K562 (cell line): ENCODE data around the gene THEM4. TPM values are rescaled to one million over a fixed set of nuclear protein-coding genes. Genes with fewer than 3 reads are reported as not detected.

Source experiments
- EHMT2 ChIP-seq: fragments of 450-650 bp; IDR thresholded peaks from 2 replicates; pipeline ENCODE4 v1.6.1; 2018; ENCODE audit warnings: antibody characterized with exemption
- ERF ChIP-seq: fragments of 450-650 bp; formaldehyde crosslinking; IDR thresholded peaks from 2 replicates; pipeline ENCODE4 v1.4.0; 2020; ENCODE audit warnings: mild to moderate bottlenecking, mixed read lengths
- HDAC2 ChIP-seq: fragments of 450-650 bp; IDR thresholded peaks from 2 replicates; pipeline ENCODE4 v1.6.1; 2016; ENCODE audit warnings: mild to moderate bottlenecking
- HES1 ChIP-seq: fragments of 450-650 bp; IDR thresholded peaks from 2 replicates; pipeline ENCODE4 v1.6.1; 2016; ENCODE audit warnings: low read depth, mild to moderate bottlenecking, moderate library complexity
- NR2F6 ChIP-seq: fragments of 450-650 bp; formaldehyde crosslinking; IDR thresholded peaks from 2 replicates; pipeline ENCODE4 v1.4.0; 2020; ENCODE audit warnings: mild to moderate bottlenecking
- PBX2 ChIP-seq, 2 experiments: IDR thresholded peaks in 1 of 2; conservative IDR thresholded peaks in 1 of 2; 2 replicates each; pipeline ENCODE4 v1.6.1; 2016; ENCODE audit warnings: low read depth in 2 of 2, mild to moderate bottlenecking in 1 of 2, missing compliant biosample characterization in 1 of 2, missing genetic modification characterization in 1 of 2, moderate library complexity in 1 of 2
- TAL1 ChIP-seq: fragments of 450-650 bp; IDR thresholded peaks from 2 replicates; pipeline ENCODE4 v1.6.1; 2016; ENCODE audit warnings: mild to moderate bottlenecking
- TCFL5 ChIP-seq: fragments of 250-450 bp; sonication (Bioruptor Pico); conservative IDR thresholded peaks from 2 replicates; pipeline ENCODE4 v1.6.1; 2021; ENCODE audit warnings: mild to moderate bottlenecking, moderate library complexity, matching md5 sums
- TEAD1 ChIP-seq, 2 experiments: fragments of 450-650 bp in 1 of 2; sonication (generic) in 1 of 2; formaldehyde crosslinking; IDR thresholded peaks; 2 replicates each; pipeline versions ENCODE4 v1.4.0 to v1.8.0; 2020 to 2022; ENCODE audit warnings: mild to moderate bottlenecking in 2 of 2, missing genetic modification reagents in 1 of 2
- TRIM24 ChIP-seq, 2 experiments: fragments of 450-650 bp; IDR thresholded peaks; 2 replicates each; pipeline ENCODE4 v1.6.1; 2016
- TSC22D4 ChIP-seq: fragments of 450-650 bp; IDR thresholded peaks from 2 replicates; pipeline ENCODE4 v1.6.1; 2016; ENCODE audit warnings: missing genetic modification characterization, missing biosample characterization, control low read depth
- VEZF1 ChIP-seq: fragments of 200-800 bp; sonication (Bioruptor generic); IDR thresholded peaks from 2 replicates; pipeline ENCODE4 v1.6.1; 2017; ENCODE audit warnings: missing genetic modification characterization, missing compliant biosample characterization
- ZBTB40 ChIP-seq, 2 experiments: fragments of 450-650 bp in 1 of 2; sonication (generic) in 1 of 2; formaldehyde crosslinking in 1 of 2; IDR thresholded peaks; 2 replicates each; pipeline versions ENCODE4 v1.7.1 to v1.9.0; 2016 to 2022; ENCODE audit warnings: inconsistent platforms in 1 of 2, mild to moderate bottlenecking in 1 of 2, missing genetic modification reagents in 1 of 2
- ZKSCAN1 ChIP-seq: fragments of 150-350 bp; IDR thresholded peaks from 2 replicates; pipeline ENCODE4 v1.6.1; 2016; ENCODE audit warnings: low read depth, low read length
- ZNF175 ChIP-seq: fragments of 200-800 bp; sonication (Bioruptor generic); IDR thresholded peaks from 2 replicates; pipeline ENCODE4 v1.6.1; 2016; ENCODE audit warnings: low read depth, mild to moderate bottlenecking, missing genetic modification characterization, missing compliant biosample characterization
- polyA plus RNA-seq, 8 experiments: library from polyadenylated mRNA; depleted of rRNA in 4 of 8; stranded (reverse) in 5 of 8; unstranded in 3 of 8; fragments of >200 nt; fragmentation: Nextera tagmentation in 2 of 8; fragmentation: Illumina TruSeq in 1 of 8; extraction: Ambion mirVana in 2 of 8; extraction: Trizol in 1 of 8; gene quantifications; 2 replicates each; pipeline versions ENCODE4 v1.2.1 to v1.2.3, GENCODE V29; 2011 to 2014; ENCODE audit warnings: inconsistent platforms in 1 of 8, missing spikeins in 1 of 8
- total RNA-seq, 7 experiments: library from RNA; depleted of rRNA in 6 of 7; stranded (reverse); fragments of >200 nt in 6 of 7; fragmentation: Illumina TruSeq in 2 of 7; extraction: Trizol in 2 of 7; gene quantifications; 2 replicates each; pipeline versions ENCODE4 v1.2.1 to v1.2.3, GENCODE V29; 2011 to 2021; ENCODE audit warnings: low replicate concordance in 1 of 7

The THEM4 gene
- total and polyA plus RNA-seq, 9 of the 15 experiments (the other 6 are each of a cell fraction or from before 2014, with no cell fraction given), result 8.6 to 71.9 (median 35.3) TPM

GRCh38 chr1:151828921-151829320, 80.4 kb downstream of the THEM4 start (continued):
- TF ChIP-seq ZBTB40 (IDR thresholded peaks at IDR 0.05), result 0 out of 2 replicates have a peak, but pooled peaks have one; percentile 21
- no peak for TF ChIP-seq ZBTB40 (CRISPR knock-in tag; IDR thresholded peaks at IDR 0.05)
- TF ChIP-seq TAL1, result no peak
- TF ChIP-seq ZNF175 (CRISPR knock-in tag), result no peak
- TF ChIP-seq TRIM24 (IDR thresholded peaks at IDR 0.05), result no peak
- no peak for TF ChIP-seq TCFL5 (CRISPR knock-in tag)
- TF ChIP-seq ERF (CRISPR knock-in tag), result no peak
- no peak for TF ChIP-seq TEAD1 (CRISPR knock-in tag; IDR thresholded peaks at IDR 0.05)
- TF ChIP-seq HES1, result no peak
- peak; percentile 69 for TF ChIP-seq VEZF1 (CRISPR knock-in tag)
- TF ChIP-seq ZKSCAN1, result no peak
- TF ChIP-seq EHMT2, result peak; percentile 95
- TF ChIP-seq NR2F6 (CRISPR knock-in tag), result no peak
- TF ChIP-seq HDAC2, result no peak
- no peak for TF ChIP-seq PBX2 (CRISPR knock-in tag; IDR thresholded peaks at IDR 0.05; ENCODE audit: low read depth)
- no peak for TF ChIP-seq PBX2 (tag; conservative IDR thresholded peaks at IDR 0.05; ENCODE audit: low read depth)
- TF ChIP-seq TSC22D4 (tag), result no peak
